HFFc6 (cell line): Measurements from ENCODE around the gene TMCC1. TPM values are rescaled to one million over a fixed set of nuclear protein-coding genes. Genes with fewer than 3 reads are reported as not detected.
"Not testable (repeated sequence)": the region's sequence is repeated elsewhere in the genome, so short reads cannot be mapped to it uniquely, and the experiment has no call there.

ENCODE experiments used
- DNase-seq: peaks from one replicate; pipeline ENCODE4 v3.0.0-alpha.2; 2018
- H3K27ac Mint-ChIP-seq: 2 replicates; pipeline ENCODE4 v1.8.0; 2020; ENCODE audit warnings: mild to moderate bottlenecking, mixed read lengths
- H3K27me3 Mint-ChIP-seq: 2 replicates; pipeline ENCODE4 v1.8.0; 2021; ENCODE audit warnings: mild to moderate bottlenecking, moderate library complexity, mixed read lengths; ENCODE audit not compliant: insufficient read depth
- H3K36me3 Mint-ChIP-seq: 2 replicates; pipeline ENCODE4 v1.8.0; 2021; ENCODE audit warnings: low read depth, mixed read lengths
- H3K4me1 Mint-ChIP-seq: 2 replicates; pipeline ENCODE4 v1.8.0; 2020; ENCODE audit warnings: low read depth, mixed read lengths
- H3K4me3 Mint-ChIP-seq: 2 replicates; pipeline ENCODE4 v1.8.0; 2020; ENCODE audit warnings: mild to moderate bottlenecking, moderate library complexity, mixed read lengths
- H3K9me3 Mint-ChIP-seq: 2 replicates; pipeline ENCODE4 v1.8.0; 2020; ENCODE audit warnings: mild to moderate bottlenecking, mixed read lengths
- CTCF ChIP-seq: fragments of 200-600 bp; sonication (generic); IDR thresholded peaks from 2 replicates; pipeline ENCODE4 v1.5.0; 2021; ENCODE audit warnings: antibody characterized with exemption, mild to moderate bottlenecking
- total RNA-seq, 6 experiments: library from RNA; stranded (reverse); fragmentation: NEBNext Ultra II Directional; extraction: Animal tissue kit (Norgen Biotek cat#: 25700); gene quantifications; 2 replicates in 1 of 6; 3 replicates in 5 of 6; pipeline ENCODE4 v1.2.3, GENCODE V29; 2021

The TMCC1 gene
- total RNA-seq, 6 experiments from 2014 or later = 14.3 to 20.8 (median 16.7) TPM

GRCh38 chr3:129648391-129648790 lies 245.1 kb downstream of the TMCC1 start:
- Mint-ChIP-seq H3K27ac (no peak overlapping the region), H3K27me3 (no peaks in the 10 kb centered on the region), H3K9me3 (no peaks in the 10 kb centered on the region), H3K36me3 (no peaks in the 10 kb centered on the region), H3K4me3 (no peak overlapping the region), H3K4me1 (peaks cover 39% of the 10 kb centered on the region)
- TF ChIP-seq CTCF = no peak
- no peak for DNase-seq

- TF ChIP-seq CTCF = no peak
- Mint-ChIP-seq H3K4me3 (no peak overlapping the region), H3K27me3 (no peaks in the 10 kb centered on the region), H3K36me3 (no peaks in the 10 kb centered on the region), H3K9me3 (no peaks in the 10 kb centered on the region), H3K27ac (no peak overlapping the region), H3K4me1 (peaks cover 15% of the 10 kb centered on the region)
- no peak for DNase-seq
Measured at GRCh38 chr3:129645286-129645685, 248.2 kb downstream of the TMCC1 start.

- Mint-ChIP-seq H3K36me3 (no peaks in the 10 kb centered on the region), H3K27me3 (no peaks in the 10 kb centered on the region), H3K4me3 (no peak overlapping the region), H3K9me3 (no peaks in the 10 kb centered on the region), H3K4me1 (peaks cover 10% of the 10 kb centered on the region), H3K27ac (no peak overlapping the region)
- no peak for TF ChIP-seq CTCF
- no peak for DNase-seq
Measured at GRCh38 chr3:129644836-129645235, 248.7 kb downstream of the TMCC1 start.

DNA sequence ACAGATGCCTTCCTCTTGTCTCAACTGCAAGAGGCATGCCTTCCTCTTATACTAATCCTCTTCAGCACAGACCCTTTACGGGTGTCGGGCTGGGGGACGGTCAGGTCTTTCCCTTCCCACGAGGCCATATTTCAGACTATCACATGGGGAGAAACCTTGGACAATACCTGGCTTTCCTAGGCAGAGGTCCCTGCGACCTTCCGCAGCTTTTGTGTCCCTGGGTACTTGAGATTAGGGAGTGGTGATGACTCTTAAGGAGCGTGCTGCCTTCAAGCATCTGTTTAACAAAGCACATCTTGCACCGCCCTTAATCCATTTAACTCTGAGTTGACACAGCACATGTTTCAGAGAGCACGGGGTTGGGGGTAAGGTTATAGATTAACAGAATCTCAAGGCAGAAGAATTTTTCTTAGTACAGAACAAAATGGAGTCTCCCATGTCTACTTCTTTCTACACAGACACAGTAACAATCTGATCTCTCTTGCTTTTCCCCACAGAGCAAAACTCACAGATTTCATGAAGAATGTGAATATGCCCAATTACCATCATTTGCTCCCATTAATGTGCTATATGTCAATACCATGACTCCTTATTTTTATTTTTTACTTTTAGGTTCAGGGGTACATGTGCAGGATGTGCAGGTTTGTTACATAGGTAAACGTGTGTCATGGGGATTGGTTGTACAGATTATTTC lies 251.8 kb downstream of the TMCC1 start:
- H3K9me3 Mint-ChIP-seq, H3K4me3 Mint-ChIP-seq, H3K4me1 Mint-ChIP-seq, H3K27me3 Mint-ChIP-seq, H3K36me3 Mint-ChIP-seq, H3K27ac Mint-ChIP-seq, DNase-seq: not testable (repeated sequence)

GRCh38 chr3:129640985-129641384 lies 252.5 kb downstream of the TMCC1 start:
- H3K9me3 Mint-ChIP-seq, H3K4me1 Mint-ChIP-seq, H3K27me3 Mint-ChIP-seq, DNase-seq, H3K27ac Mint-ChIP-seq, H3K36me3 Mint-ChIP-seq, H3K4me3 Mint-ChIP-seq: not testable (repeated sequence)

GRCh38 chr3:129638481-129638880 lies 255.0 kb downstream of the TMCC1 start:
- H3K4me1 Mint-ChIP-seq = 0 out of 2 replicates have a peak, but pooled peaks cover 9% of the 10 kb centered on the region
- TF ChIP-seq CTCF = no peak
- peaks cover 15% of the 10 kb centered on the region for H3K36me3 Mint-ChIP-seq
- H3K27ac Mint-ChIP-seq = no peak overlapping the region
- no peaks in the 10 kb centered on the region; the same call in 1 of the 2 replicates for H3K27me3 Mint-ChIP-seq
- DNase-seq = no peak
- H3K9me3 Mint-ChIP-seq = peaks cover 13% of the 10 kb centered on the region
- no peak overlapping the region for H3K4me3 Mint-ChIP-seq
